ENCODE results near the gene SLC13A2. TPM values are rescaled to one million over a fixed set of nuclear protein-coding genes. Genes with fewer than 3 reads are reported as not detected.

The SLC13A2 gene
- total RNA-seq, 2 donors from 2014 or later, result 1.8 TPM; not detected in 1

DNA sequence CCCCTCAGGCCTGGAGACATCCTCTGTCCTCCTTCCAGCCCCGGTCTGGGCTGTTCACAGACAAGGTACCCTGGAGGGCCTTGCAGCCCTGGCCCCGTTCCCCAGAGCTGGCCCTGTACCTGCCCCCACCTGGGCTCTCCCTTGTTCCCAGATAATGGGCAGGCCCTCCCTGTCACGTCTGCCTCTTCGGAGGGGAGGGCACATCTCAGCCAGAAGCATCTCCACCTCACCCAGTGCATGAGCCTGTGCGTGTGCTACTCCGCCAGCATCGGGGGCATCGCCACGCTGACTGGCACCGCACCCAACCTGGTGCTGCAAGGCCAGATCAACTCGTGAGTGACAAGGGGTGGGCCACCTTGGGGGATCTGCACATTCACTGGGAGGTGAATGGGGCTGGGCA is 17.8 kb downstream of the SLC13A2 start:
- no peak for TF ChIP-seq POLR2A (IDR thresholded peaks at IDR 0.05)
- TF ChIP-seq, protein P1, sequence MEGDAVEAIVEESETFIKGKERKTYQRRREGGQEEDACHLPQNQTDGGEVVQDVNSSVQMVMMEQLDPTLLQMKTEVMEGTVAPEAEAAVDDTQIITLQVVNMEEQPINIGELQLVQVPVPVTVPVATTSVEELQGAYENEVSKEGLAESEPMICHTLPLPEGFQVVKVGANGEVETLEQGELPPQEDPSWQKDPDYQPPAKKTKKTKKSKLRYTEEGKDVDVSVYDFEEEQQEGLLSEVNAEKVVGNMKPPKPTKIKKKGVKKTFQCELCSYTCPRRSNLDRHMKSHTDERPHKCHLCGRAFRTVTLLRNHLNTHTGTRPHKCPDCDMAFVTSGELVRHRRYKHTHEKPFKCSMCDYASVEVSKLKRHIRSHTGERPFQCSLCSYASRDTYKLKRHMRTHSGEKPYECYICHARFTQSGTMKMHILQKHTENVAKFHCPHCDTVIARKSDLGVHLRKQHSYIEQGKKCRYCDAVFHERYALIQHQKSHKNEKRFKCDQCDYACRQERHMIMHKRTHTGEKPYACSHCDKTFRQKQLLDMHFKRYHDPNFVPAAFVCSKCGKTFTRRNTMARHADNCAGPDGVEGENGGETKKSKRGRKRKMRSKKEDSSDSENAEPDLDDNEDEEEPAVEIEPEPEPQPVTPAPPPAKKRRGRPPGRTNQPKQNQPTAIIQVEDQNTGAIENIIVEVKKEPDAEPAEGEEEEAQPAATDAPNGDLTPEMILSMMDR (IDR thresholded peaks at IDR 0.05), result no peak
- no peak overlapping the region for H3K4me3 ChIP-seq
- no peaks in the 10 kb centered on the region for H3K36me3 ChIP-seq (replicated peaks in 1 of 2; ENCODE audit: insufficient read depth in 1 of 2, low read depth in 2 of 2)
- no peaks in the 10 kb centered on the region for H3K9me3 ChIP-seq
- 84 to 100% methylated on average over 1 to 11 of the region's 11 CpGs for WGBS, 2 donors
- H3K27ac ChIP-seq, result no peak overlapping the region
- no peak for ATAC-seq
- H3K27me3 ChIP-seq, result no peaks in the 10 kb centered on the region
- intact Hi-C loops (cut with DNase I), result no loop called here
- DNase-seq, result no peak
- peaks cover 19% of the 10 kb centered on the region for H3K4me1 ChIP-seq

DNA sequence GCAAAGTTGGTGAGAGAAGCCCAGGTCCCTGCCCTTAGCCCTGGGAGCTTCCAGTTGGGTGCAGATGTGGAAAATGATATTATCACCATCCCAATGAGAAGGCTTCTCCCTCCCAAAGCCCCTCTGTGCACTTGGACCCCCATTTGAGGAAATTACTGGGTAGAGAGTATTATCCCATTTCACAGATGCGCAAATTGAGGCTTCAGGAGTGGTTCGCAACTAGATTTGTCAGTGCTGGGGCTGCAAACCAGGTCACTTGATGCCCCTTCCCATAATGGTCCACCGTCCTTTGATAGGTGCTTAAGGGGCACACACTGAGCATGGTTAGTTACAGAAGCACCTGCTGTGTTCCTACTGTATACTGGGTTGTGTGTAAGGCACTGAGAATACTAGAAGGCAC is 18.4 kb downstream of the SLC13A2 start:
- WGBS, 2 donors, result 85 to 87% methylated on average over 3 of the region's 3 CpGs
- ATAC-seq (no peak), DNase-seq (no peak)
- H3K9me3 ChIP-seq, result no peaks in the 10 kb centered on the region
- intact Hi-C loops (cut with DNase I), result loop anchor here (2.0 kb wide), 1 partner anchor 51 kb away; no protein-coding TSS in a partner anchor
- H3K4me3 ChIP-seq, result no peak overlapping the region
- H3K27ac ChIP-seq, result no peak overlapping the region
- H3K36me3 ChIP-seq (replicated peaks in 1 of 2; ENCODE audit: insufficient read depth in 1 of 2, low read depth in 2 of 2), result no peaks in the 10 kb centered on the region
- H3K27me3 ChIP-seq, result no peaks in the 10 kb centered on the region
- no peak for TF ChIP-seq POLR2A (IDR thresholded peaks at IDR 0.05)
- TF ChIP-seq, protein P1 (IDR thresholded peaks at IDR 0.05), result no peak
- peaks cover 24% of the 10 kb centered on the region for H3K4me1 ChIP-seq

DNA sequence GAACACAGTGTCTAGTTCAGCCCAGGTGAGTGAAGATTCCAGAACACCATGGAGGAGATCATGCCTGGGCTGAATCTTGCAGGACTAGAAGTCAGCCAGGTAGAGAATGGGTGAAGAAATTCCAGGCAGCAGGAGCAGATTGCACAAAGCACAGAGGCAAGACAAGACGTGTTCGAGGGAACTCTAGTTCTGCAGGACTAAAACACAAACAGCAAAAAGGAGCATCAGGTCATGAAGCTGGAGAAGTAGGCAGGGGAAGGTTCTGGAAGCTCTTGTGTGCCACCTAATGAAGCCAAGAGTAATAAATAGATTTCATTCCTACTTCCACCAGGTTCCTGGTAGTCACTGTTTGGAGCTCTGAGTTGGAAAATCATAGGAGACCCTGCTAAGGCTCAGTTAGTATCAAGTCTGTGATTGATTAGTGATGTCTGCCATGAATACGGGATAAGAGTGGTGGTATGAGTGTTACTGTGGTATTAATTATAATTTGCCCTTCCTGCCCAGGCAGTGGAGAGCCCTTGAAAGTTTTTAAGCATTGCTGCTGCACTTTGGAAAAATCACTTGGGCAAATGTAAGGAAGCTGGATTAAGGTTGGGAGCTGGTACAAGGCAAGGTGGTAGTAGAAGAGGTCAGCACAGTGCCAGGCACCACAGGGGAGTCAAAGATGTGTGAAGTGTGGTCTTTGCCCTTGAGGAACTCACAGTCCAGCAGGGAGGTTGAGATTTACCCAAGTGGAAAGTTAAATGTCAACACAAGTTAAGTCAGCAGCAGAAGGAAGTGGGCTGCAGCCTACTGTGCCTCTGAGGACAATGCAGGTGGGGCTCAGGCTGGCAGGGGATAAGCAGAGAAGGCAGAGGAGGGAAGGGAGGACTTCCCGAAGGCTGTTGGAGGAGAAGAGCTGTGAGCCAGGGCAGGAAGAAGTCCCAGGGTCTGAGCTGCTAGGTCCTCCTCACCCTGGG is 19.2 kb downstream of the SLC13A2 start:
- intact Hi-C loops (cut with DNase I), result loop anchor here (2.0 kb wide), 1 partner anchor 50 kb away; no protein-coding TSS in a partner anchor
- Histone ChIP-seq H3K4me3 (no peak overlapping the region), H3K4me1 (peaks cover 32% of the 10 kb centered on the region), H3K9me3 (no peaks in the 10 kb centered on the region), H3K27me3 (no peaks in the 10 kb centered on the region), H3K27ac (no peak overlapping the region), H3K36me3 (replicated peaks in 1 of 2; ENCODE audit: insufficient read depth in 1 of 2, low read depth in 2 of 2) (no peaks in the 10 kb centered on the region)
- ATAC-seq, result no peak
- no peak for DNase-seq
- TF ChIP-seq, protein P1 (IDR thresholded peaks at IDR 0.05), result no peak
- TF ChIP-seq POLR2A (IDR thresholded peaks at IDR 0.05), result no peak
- WGBS, 2 donors, result 50 to 54% methylated on average over 4 of the region's 4 CpGs

DNA sequence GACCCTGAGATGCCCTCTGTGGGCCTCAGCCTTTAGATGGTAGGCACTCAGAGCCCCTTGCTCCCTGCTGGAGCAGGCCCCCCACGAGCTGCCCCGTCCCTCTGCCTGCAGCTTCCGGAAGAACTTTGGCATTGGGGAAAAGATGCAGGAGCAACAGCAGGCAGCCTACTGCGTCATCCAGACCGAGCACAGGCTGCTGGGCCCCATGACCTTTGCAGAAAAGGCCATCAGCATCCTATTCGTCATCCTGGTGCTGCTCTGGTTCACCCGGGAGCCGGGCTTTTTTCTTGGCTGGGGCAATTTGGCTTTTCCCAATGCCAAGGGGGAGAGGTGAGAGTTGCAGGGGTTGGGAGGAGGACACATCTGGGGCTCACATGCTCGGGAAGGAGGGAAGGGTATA is 20.0 kb downstream of the SLC13A2 start:
- no peak for ATAC-seq
- no peak overlapping the region for H3K4me3 ChIP-seq
- H3K4me1 ChIP-seq, result peaks cover 34% of the 10 kb centered on the region
- 36 to 47% methylated on average over 4 to 9 of the region's 9 CpGs for WGBS, 2 donors
- no peaks in the 10 kb centered on the region for H3K27me3 ChIP-seq
- H3K27ac ChIP-seq, result no peak overlapping the region
- H3K36me3 ChIP-seq (replicated peaks in 1 of 2; ENCODE audit: insufficient read depth in 1 of 2, low read depth in 2 of 2), result no peaks in the 10 kb centered on the region
- H3K9me3 ChIP-seq, result no peaks in the 10 kb centered on the region
- DNase-seq, result no peak
- TF ChIP-seq, protein P1 (IDR thresholded peaks at IDR 0.05), result no peak
- no peak for TF ChIP-seq POLR2A (IDR thresholded peaks at IDR 0.05)
- intact Hi-C loops (cut with DNase I), result loop anchor here (2.0 kb wide), 1 partner anchor 49 kb away; no protein-coding TSS in a partner anchor

All from body of pancreas (tissue), 4 donors.